HG03520 (cell line): ENCODE measurements around the gene TKTL1.

ENCODE experiments used
- ATAC-seq: cut with Tn5 transposase; IDR thresholded peaks from one replicate; pipeline ENCODE4 v1.9.1; 2021; ENCODE audit warnings: mild to moderate bottlenecking, moderate library complexity; ENCODE audit not compliant: unreplicated experiment

Gene TKTL1

DNA sequence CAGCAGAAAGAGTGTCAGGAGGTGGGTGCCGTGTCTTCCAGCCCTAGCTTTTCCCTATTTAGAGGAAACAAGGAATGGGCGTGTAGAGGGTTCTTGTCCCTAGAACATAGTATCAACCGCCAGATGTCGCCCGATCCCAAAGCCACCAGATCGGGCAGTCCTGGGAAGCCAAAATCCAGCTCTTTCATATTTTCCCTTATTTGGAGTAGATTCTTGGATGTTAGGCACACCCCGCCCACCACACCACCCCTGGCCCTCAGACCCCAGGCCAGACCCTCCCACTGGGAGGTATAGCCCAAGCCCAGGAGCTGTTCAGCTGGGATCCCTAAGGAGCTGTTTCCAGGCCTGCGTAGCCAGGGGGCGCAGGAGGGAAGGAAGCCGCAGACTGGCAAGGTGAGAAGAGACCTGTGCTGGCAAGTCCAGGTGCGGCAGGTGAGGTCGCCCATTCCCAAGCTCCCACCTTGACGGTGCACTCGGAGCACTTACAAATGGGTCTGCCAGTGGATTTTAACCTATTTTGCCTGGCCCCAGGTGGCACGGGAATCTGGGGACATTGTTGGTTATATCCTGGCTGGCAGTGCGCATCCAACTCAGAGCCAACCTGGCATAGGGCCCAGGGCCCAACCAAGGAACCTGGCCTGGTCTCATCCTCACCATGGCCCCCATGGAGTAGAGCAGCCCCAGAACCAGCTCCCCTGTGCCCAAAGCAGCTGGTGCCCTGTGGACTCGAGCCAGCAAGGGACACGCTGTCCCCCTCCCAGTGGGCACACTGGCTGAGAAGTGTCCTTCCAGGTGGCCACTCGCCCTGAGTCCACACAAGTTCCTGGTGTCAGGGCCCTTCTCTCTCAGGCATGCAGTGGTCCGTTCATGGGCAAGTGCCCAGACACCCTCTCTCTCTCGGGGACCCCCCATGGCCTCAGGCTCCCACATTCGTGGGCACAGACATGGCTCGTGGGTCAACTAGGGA is 78.0 kb downstream of the TKTL1 start:
- ATAC-seq: no peak

DNA sequence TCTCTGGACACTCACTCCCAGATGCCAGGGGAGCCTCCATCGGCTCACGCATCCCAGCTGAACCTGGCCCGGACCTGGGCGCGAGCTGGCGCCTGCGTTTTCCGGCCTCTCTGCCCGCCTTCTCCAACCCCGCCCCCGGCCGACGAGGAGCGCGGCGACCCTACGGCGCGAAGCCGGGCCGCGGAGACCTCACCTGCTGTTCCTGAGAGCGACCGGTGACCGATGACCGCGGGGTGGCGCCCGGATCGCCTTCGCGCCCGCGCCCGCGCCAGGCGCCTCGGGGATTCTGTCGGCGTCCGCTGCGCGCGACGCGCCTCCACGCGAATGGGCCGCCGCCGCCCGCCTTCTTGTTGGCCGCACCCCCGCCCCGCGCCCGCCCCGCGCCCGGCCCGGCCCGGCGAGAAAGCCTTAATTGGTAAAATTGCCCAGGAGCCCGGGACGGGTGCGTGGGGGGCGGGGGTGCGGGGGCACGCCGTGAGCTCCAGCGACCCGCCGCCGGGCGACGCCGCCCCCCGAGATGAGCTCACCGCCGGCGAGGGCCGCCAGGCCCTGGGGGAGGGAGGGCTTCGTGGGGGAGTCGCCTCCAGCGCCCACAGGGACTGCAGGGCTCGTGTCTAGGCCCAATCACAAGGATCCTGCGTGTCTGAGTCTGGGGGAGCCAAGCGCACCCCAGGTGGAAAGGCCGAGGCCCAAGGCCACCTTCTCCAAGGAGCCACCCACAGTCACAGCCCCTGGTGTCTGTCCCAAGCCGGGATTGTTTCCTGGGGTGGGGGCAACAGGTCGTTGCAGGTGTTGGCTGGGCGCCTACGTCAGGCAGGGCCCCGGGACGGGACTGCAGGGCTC is 78.9 kb downstream of the TKTL1 start, which contains the start of gene FLNA:
FLNA (minus strand) TSS at position 322 of the 843 bp plus-strand sequence. CDS start 3,389 bp downstream, outside the sequence.
- ATAC-seq: no peak

DNA sequence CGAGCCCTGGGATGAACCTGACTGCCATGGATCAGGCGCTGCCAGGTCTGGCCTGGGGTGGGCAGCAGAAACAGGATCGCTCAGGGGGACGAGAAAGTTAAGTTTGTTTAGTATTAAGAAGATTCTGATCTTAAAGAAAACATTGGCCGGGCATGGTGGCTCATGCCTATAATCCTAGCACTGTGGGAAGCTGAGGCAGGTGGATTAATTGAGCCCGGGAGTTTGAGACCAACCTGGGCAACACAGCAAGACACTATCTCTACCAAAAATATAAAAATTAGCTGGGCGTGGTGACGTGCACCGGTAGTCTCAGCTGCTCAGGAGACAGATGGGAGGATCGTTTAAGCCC is 79.5 kb downstream of the TKTL1 start:
- no peak for ATAC-seq

DNA sequence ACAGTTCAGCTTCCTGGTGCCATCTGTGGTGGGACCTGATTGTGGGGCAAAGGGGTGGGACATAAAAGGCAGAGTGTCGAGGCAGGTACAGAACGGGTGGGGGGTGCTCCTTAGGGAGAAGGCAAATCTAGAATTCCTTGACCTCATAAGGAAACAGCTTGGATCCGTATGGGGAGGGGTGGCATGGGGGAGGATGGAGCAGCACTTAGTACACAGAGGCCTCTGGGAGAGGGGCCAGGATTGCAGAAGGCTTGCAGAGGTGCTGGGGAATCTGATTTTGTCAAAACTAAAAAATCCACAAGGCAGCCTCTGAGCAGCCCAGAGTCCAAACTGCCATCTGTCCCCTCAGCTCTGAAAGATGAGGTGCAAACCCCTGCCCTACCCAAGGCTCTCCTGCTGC is 81.2 kb downstream of the TKTL1 start:
- ATAC-seq: no peak

DNA sequence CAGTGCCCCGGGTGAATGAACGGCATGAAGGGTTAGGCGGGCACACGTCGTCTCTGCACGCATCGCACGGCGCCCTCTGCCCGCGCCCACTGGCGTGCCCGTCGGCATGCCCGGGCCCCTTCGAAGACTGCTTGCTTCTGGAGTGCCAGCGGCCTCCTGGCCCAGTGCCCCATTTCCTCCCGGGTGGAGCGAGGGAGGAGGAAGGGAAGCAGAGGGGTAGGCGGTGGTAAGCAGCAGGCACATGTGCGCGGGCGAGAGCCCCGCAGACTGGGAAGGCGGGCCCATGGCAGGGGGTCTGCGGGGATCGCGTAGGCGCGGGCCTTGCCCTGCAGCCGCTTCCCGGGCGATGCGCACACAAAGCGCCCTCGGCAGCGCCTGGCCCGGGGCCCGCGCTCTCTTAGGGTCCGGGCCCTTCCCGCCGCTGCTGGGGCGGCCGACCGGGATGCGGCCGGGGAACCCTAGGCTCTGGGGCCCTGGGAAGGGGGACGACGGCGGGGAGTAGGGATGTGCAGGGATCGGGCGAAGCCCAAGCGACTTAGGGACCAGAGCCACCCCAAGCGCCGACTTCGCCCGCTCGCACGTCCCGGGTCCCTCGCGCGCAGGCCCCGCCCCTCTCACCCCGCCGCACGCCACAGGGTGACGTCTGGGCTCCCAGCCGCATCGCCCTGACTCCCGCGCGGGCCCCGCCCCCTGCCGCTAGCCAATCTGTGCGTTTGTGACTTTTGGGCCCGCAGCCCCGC is 82.6 kb downstream of the TKTL1 start:
- peak; percentile 2 for ATAC-seq

DNA sequence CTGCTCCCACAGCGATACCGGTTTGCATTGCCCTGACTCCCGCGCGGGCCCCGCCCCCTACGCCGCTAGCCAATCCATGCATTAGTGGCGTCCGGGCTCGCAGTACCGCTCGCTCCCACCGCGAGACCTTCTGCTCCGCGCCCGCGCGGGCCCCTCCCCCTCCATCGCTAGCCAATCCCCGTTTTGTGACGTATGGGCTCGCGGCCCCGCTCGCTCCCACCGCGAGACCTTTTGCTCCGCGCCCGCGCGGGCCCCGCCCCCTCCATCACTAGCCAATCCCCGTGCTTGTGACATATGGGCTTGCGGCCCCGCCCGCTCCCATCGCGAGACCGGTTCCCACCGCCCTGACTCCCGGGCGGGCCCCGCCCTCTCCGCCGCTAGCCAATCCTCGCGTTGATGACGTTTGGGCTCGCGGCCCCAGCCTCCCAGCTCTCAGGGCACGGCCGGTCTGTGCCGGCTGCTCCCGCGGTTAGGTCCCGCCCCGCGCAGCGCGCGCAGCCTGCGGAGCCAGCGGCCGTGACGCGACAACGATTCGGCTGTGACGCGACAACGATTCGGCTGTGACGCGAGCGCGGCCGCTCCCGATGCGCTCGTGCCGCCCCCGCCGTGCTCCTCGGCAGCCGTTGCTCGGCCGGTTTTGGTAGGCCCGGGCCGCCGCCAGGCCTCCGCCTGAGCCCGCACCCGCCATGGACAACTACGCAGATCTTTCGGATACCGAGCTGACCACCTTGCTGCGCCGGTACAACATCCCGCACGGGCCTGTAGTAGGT is 83.4 kb downstream of the TKTL1 start, which contains the start of gene EMD:
EMD (plus strand) TSS at position 497 of the 770 bp plus-strand sequence; CDS start at position 687, 190 bp downstream.
- peak; percentile 74 for ATAC-seq

DNA sequence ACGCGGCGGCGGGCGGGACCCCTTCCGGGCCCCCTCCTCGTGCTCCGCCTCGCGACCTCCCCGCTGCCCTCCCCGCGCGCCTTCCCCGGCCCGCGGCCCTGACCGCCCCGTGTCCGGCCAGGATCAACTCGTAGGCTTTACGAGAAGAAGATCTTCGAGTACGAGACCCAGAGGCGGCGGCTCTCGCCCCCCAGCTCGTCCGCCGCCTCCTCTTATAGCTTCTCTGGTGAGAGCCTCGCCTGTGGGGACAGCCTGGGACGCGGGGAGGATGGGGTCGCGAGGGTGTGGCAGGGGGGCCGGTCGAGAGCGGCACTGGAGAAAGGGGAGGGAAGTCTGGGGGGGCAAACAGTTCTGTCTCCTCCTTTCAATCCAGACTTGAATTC is 84.0 kb downstream of the TKTL1 start:
- ATAC-seq: no peak
